Adrenal gland (tissue), 5 donors: Measurements from ENCODE around the gene AP4M1.

Experiments used
- POLR2A ChIP-seq, 2 donors: fragments of 450-650 bp; IDR thresholded peaks; one replicate each; pipeline ENCODE4 v1.6.1; 2017; ENCODE audit warnings: antibody characterized with exemption in 2 of 2, mild to moderate bottlenecking in 2 of 2, moderate library complexity in 1 of 2
- TF ChIP-seq, protein P1 (sequence below), 6 experiments: fragments of 450-650 bp in 4 of 6; fragments of 200-600 bp in 2 of 6; sonication (generic) in 1 of 6; IDR thresholded peaks; 1 replicate in 5 of 6; 2 replicates in 1 of 6; pipeline versions ENCODE4 v1.5.1 to v1.8.0; 2016 to 2021; ENCODE audit warnings: antibody characterized with exemption in 6 of 6, mild to moderate bottlenecking in 2 of 6, moderate library complexity in 1 of 6
- donor health status: DM: no; HTN: no; CAD: no.

DNA sequence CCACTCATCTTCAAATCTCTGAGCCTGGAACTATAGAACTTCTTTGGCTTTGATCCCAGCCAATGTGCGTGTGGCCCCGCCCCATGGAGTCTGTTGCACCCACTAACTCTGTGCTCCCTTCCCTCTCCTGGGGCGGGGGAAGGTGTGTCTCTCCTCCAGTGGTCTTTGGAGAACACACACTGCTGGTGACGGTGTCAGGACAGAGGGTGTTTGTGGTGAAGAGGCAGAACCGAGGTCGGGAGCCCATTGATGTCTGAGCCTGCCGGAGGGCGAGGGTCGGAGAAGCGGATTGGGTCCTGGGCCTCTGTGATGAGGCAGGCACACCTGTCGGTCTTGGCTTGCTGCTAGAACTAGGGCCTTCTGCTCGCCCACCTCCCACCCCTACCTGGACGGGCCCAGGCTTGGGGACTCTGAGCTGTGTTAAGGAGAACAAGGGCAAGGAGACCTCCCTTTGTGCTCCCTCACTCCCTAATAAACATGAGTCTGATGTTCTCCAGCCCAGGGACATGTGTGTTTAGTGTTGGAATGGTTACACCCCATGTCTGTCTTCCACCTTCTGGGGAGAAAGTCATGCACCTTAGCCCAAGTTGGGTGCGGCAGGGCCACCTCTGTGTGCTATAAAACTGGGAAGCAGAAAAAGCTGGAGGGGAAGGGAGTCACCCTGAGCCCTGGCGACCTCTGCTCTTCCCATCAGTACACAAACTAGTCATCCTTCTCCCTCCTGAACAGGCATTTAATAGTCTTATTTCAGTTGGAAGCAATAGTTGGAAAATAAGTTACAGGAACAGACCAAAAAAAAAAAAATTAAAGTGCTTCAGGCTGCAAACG lies 52.5 kb downstream of the AP4M1 start:
- TF ChIP-seq, protein P1, sequence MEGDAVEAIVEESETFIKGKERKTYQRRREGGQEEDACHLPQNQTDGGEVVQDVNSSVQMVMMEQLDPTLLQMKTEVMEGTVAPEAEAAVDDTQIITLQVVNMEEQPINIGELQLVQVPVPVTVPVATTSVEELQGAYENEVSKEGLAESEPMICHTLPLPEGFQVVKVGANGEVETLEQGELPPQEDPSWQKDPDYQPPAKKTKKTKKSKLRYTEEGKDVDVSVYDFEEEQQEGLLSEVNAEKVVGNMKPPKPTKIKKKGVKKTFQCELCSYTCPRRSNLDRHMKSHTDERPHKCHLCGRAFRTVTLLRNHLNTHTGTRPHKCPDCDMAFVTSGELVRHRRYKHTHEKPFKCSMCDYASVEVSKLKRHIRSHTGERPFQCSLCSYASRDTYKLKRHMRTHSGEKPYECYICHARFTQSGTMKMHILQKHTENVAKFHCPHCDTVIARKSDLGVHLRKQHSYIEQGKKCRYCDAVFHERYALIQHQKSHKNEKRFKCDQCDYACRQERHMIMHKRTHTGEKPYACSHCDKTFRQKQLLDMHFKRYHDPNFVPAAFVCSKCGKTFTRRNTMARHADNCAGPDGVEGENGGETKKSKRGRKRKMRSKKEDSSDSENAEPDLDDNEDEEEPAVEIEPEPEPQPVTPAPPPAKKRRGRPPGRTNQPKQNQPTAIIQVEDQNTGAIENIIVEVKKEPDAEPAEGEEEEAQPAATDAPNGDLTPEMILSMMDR (IDR thresholded peaks at IDR 0.05) = no peak
- no peak for TF ChIP-seq POLR2A (IDR thresholded peaks at IDR 0.05)
